ENCODE results near the gene ME1. TPM values are rescaled to one million over a fixed set of nuclear protein-coding genes. Genes with fewer than 3 reads are reported as not detected.
A peak's percentile ranks its signal among the peaks of the same experiment; 100 is the strongest.

Gene ME1
- total RNA-seq, 1 donor from 2014 or later, result 4.2 TPM

- Mint-ChIP-seq H3K27ac (peak overlapping the region; percentile 84), H3K4me1 (ENCODE audit: unreplicated experiment) (no peaks in the 10 kb centered on the region), H3K9me3 (no peaks in the 10 kb centered on the region), H3K36me3 (no peaks in the 10 kb centered on the region), H3K27me3 (peaks cover 3% of the 10 kb centered on the region), H3K4me3 (peak overlapping the region; percentile 83)
- TF ChIP-seq CTCF (conservative IDR thresholded peaks at IDR 0.05), result no peak
- DNase-seq (ENCODE audit: extremely low spot score, unreplicated experiment), result no peak
Observed at GRCh38 chr6:83431545-83432155, 799 bp upstream of the ME1 start.

GRCh38 chr6:83429857-83430610 lies 817 bp downstream of the ME1 start:
- no peak for DNase-seq (ENCODE audit: extremely low spot score, unreplicated experiment)
- Mint-ChIP-seq H3K4me1 (ENCODE audit: unreplicated experiment) (no peaks in the 10 kb centered on the region), H3K4me3 (peak overlapping the region; percentile 83), H3K27me3 (peaks cover 3% of the 10 kb centered on the region), H3K9me3 (peaks cover 4% of the 10 kb centered on the region), H3K36me3 (peaks cover 8% of the 10 kb centered on the region), H3K27ac (peak overlapping the region; percentile 79)
- no peak for TF ChIP-seq CTCF (conservative IDR thresholded peaks at IDR 0.05)

GRCh38 chr6:83429269-83429668 lies 1.6 kb downstream of the ME1 start:
- H3K9me3 Mint-ChIP-seq, result peaks cover 5% of the 10 kb centered on the region
- H3K4me1 Mint-ChIP-seq (ENCODE audit: unreplicated experiment), result no peaks in the 10 kb centered on the region
- DNase-seq (ENCODE audit: extremely low spot score, unreplicated experiment), result no peak
- H3K4me3 Mint-ChIP-seq, result peak overlapping the region; percentile 83
- H3K27ac Mint-ChIP-seq, result no peak overlapping the region
- no peak for TF ChIP-seq CTCF (conservative IDR thresholded peaks at IDR 0.05)
- peaks cover 3% of the 10 kb centered on the region for H3K27me3 Mint-ChIP-seq
- peaks cover 9% of the 10 kb centered on the region for H3K36me3 Mint-ChIP-seq

GRCh38 chr6:83424392-83425018 lies 6.3 kb downstream of the ME1 start:
- no peak for TF ChIP-seq CTCF (conservative IDR thresholded peaks at IDR 0.05)
- Mint-ChIP-seq H3K27me3 (peaks cover 11% of the 10 kb centered on the region), H3K27ac (no peak overlapping the region), H3K4me3 (no peak overlapping the region), H3K36me3 (peaks cover 14% of the 10 kb centered on the region), H3K4me1 (ENCODE audit: unreplicated experiment) (no peaks in the 10 kb centered on the region), H3K9me3 (peaks cover 5% of the 10 kb centered on the region)
- no peak for DNase-seq (ENCODE audit: extremely low spot score, unreplicated experiment)

- no peaks in the 10 kb centered on the region for H3K4me1 Mint-ChIP-seq (ENCODE audit: unreplicated experiment)
- H3K9me3 Mint-ChIP-seq, result no peaks in the 10 kb centered on the region
- peak; percentile 77 for TF ChIP-seq CTCF (conservative IDR thresholded peaks at IDR 0.05)
- H3K27me3 Mint-ChIP-seq, result peaks cover 12% of the 10 kb centered on the region
- DNase-seq (ENCODE audit: extremely low spot score, unreplicated experiment), result no peak
- H3K36me3 Mint-ChIP-seq, result peaks cover 5% of the 10 kb centered on the region
- no peak overlapping the region for H3K27ac Mint-ChIP-seq
- H3K4me3 Mint-ChIP-seq, result no peak overlapping the region
Observed at GRCh38 chr6:83417880-83418663, 12.8 kb downstream of the ME1 start.
